ENCODE data around the gene TTC9C.

DNA sequence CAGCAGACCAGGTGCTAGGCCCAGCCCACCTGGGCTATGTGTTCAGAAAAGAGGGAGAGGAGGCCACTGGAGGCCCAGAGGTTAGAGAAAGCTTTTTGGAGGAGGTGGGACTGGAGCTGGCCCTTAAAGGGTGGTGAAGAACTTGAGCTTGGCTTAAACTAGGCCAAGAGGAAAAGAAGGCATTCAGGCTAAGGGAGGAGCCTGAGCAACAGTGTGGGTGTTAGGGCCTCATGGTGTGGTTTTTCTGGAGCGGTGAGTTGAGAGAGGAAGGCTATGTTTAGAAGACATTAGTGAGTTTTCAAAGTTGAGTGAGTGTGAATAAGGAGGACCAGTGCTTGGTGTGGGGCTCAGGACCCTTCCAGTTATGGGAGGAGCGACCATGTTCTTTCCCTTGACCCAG lies 49.1 kb downstream of the TTC9C start:
- TF ChIP-seq, protein P1, sequence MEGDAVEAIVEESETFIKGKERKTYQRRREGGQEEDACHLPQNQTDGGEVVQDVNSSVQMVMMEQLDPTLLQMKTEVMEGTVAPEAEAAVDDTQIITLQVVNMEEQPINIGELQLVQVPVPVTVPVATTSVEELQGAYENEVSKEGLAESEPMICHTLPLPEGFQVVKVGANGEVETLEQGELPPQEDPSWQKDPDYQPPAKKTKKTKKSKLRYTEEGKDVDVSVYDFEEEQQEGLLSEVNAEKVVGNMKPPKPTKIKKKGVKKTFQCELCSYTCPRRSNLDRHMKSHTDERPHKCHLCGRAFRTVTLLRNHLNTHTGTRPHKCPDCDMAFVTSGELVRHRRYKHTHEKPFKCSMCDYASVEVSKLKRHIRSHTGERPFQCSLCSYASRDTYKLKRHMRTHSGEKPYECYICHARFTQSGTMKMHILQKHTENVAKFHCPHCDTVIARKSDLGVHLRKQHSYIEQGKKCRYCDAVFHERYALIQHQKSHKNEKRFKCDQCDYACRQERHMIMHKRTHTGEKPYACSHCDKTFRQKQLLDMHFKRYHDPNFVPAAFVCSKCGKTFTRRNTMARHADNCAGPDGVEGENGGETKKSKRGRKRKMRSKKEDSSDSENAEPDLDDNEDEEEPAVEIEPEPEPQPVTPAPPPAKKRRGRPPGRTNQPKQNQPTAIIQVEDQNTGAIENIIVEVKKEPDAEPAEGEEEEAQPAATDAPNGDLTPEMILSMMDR (IDR thresholded peaks at IDR 0.05): no peak
- TF ChIP-seq POLR2A (IDR thresholded peaks at IDR 0.05): no peak
